Neural cell (in vitro differentiated cells): ENCODE data around the gene RPP30.

Experiments used
- EP300 ChIP-seq: fragments of 450-650 bp; conservative IDR thresholded peaks from 2 replicates; pipeline ENCODE4 v1.6.1; 2014; ENCODE audit warnings: antibody characterized with exemption, mild to moderate bottlenecking, moderate library complexity; ENCODE audit not compliant: poor library complexity, severe bottlenecking
- POLR2AphosphoS5 ChIP-seq: IDR thresholded peaks from 2 replicates; pipeline ENCODE4 v1.6.1; 2012

- TF ChIP-seq POLR2AphosphoS5 = no peak
- TF ChIP-seq EP300 = no peak
Observed at GRCh38 chr10:90917968-90918318, 46.2 kb downstream of the RPP30 start.
